ENCODE measurements around the gene CYP8B1. TPM values are rescaled to one million over a fixed set of nuclear protein-coding genes. Genes with fewer than 3 reads are reported as not detected.

The CYP8B1 gene
- total and polyA plus RNA-seq, 9 of the 15 experiments (the other 6 are each of a cell fraction or from before 2014, with no cell fraction given) = 0.04 TPM; not detected in 8

DNA sequence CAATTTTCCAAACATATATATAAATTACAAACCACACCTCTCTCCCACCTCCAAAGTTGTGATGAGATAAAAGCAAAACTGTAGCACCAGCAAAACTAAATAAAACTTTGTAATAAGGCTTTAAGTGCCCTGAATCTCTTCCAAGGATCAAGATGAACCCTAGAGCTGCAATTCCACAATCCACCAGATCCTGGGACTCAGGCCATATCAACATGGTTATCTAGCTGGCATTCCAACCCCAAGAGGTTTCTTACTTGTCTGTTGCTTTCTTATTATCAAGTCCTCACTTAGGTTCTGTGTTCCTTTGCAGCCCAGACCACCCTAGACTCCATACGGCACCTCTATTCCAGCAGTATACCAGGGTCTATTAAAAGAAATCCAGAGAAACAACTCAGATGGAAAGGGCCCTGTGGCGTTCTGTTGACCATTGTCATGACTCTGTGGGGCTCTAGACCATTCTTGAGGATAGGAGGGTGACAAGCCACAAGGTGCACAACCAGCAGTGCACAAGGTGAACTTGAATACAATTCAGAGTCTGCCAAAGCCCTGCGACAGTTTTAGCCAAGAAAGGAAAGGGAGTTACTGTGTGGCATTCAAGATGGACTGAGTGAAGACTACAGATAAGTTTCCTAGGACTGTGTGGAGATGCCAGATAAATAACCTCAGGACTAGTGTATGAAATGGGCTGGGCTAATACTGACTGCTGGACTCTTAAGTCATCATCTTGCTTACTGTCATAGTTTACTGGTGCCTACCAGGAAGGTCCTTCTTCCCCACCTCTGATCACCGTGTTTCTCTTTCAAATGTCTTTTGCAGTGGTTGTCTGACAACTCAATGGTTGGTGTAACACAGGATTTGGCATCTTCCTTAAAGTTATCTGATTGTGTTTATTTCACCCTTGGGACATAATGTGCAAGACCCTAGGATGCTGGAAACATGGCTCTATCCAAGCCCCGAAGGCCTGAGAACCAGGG lies 39.2 kb downstream of the CYP8B1 start (continued):
- 0 out of 2 replicates have a peak, but pooled peaks have one; percentile 54 for TF ChIP-seq OTX1 (CRISPR knock-in tag; IDR thresholded peaks at IDR 0.05)
- TF ChIP-seq, protein P1, sequence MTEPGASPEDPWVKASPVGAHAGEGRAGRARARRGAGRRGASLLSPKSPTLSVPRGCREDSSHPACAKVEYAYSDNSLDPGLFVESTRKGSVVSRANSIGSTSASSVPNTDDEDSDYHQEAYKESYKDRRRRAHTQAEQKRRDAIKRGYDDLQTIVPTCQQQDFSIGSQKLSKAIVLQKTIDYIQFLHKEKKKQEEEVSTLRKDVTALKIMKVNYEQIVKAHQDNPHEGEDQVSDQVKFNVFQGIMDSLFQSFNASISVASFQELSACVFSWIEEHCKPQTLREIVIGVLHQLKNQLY (CRISPR knock-in tag; conservative IDR thresholded peaks at IDR 0.05) = no peak
- TF ChIP-seq ZFP36 (IDR thresholded peaks at IDR 0.05; ENCODE audit: low read depth, low read length, partially characterized antibody) = peak; percentile 26
- no peak for TF ChIP-seq POU5F1 (IDR thresholded peaks at IDR 0.05; ENCODE audit: borderline replicate concordance, low read depth, low read length, partially characterized antibody)
- TF ChIP-seq TBL1XR1 (IDR thresholded peaks at IDR 0.05; ENCODE audit: low read length in 2 of 2) = peak; percentile 71 to 95; a peak in 3 of 4 replicates
- TF ChIP-seq, protein P2, sequence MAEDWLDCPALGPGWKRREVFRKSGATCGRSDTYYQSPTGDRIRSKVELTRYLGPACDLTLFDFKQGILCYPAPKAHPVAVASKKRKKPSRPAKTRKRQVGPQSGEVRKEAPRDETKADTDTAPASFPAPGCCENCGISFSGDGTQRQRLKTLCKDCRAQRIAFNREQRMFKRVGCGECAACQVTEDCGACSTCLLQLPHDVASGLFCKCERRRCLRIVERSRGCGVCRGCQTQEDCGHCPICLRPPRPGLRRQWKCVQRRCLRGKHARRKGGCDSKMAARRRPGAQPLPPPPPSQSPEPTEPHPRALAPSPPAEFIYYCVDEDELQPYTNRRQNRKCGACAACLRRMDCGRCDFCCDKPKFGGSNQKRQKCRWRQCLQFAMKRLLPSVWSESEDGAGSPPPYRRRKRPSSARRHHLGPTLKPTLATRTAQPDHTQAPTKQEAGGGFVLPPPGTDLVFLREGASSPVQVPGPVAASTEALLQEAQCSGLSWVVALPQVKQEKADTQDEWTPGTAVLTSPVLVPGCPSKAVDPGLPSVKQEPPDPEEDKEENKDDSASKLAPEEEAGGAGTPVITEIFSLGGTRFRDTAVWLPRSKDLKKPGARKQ (CRISPR knock-in tag; IDR thresholded peaks at IDR 0.05) = no peak
- no peak for TF ChIP-seq RBM39 (optimal IDR thresholded peaks at IDR 0.05; ENCODE audit: low read depth, low read length)
- TF ChIP-seq CCNT2 (IDR thresholded peaks at IDR 0.05; ENCODE audit: borderline replicate concordance, extremely low read depth, insufficient read length, low read depth, low read length) = peak; percentile 97
- TF ChIP-seq ZNF175 (CRISPR knock-in tag; IDR thresholded peaks at IDR 0.05; ENCODE audit: low read depth) = peak; percentile 64; the same call in 1 of the 2 replicates
- TF ChIP-seq SAFB (IDR thresholded peaks at IDR 0.05; ENCODE audit: borderline replicate concordance, low read depth, low read length) = no peak
- TF ChIP-seq NR2C1 (IDR thresholded peaks at IDR 0.05) = no peak
- 0 out of 2 replicates have a peak, but pooled peaks have one; percentile 37 for TF ChIP-seq NR2C1 (tag; IDR thresholded peaks at IDR 0.05)
- peak; percentile 78; the same call in 1 of the 2 replicates for TF ChIP-seq ZNF197 (CRISPR knock-in tag; IDR thresholded peaks at IDR 0.05; ENCODE audit: low read depth)
- no peak for TF ChIP-seq TGIF2 (CRISPR knock-in tag; IDR thresholded peaks at IDR 0.05)
- TF ChIP-seq NUFIP1 (IDR thresholded peaks at IDR 0.05; ENCODE audit: partially characterized antibody) = no peak
- no peak for TF ChIP-seq ETV6 (IDR thresholded peaks at IDR 0.05; ENCODE audit: borderline replicate concordance in 1 of 2, low read depth in 2 of 2, low read length in 1 of 2)
- TF ChIP-seq ETV6 (CRISPR knock-in tag; IDR thresholded peaks at IDR 0.05; ENCODE audit: borderline replicate concordance) = no peak
- TF ChIP-seq, protein P3, sequence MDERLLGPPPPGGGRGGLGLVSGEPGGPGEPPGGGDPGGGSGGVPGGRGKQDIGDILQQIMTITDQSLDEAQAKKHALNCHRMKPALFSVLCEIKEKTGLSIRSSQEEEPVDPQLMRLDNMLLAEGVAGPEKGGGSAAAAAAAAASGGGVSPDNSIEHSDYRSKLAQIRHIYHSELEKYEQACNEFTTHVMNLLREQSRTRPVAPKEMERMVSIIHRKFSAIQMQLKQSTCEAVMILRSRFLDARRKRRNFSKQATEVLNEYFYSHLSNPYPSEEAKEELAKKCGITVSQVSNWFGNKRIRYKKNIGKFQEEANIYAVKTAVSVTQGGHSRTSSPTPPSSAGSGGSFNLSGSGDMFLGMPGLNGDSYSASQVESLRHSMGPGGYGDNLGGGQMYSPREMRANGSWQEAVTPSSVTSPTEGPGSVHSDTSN (CRISPR knock-in tag; IDR thresholded peaks at IDR 0.05; ENCODE audit: low read depth) = no peak
- TF ChIP-seq, protein P3 (tag; conservative IDR thresholded peaks at IDR 0.05; ENCODE audit: low read depth) = 0 out of 2 replicates have a peak, but pooled peaks have one; percentile 7
- no peak for TF ChIP-seq ETS2 (tag; IDR thresholded peaks at IDR 0.05; ENCODE audit: borderline replicate concordance, poor library complexity, severe bottlenecking)
- TF ChIP-seq LEF1 (IDR thresholded peaks at IDR 0.05) = peak; percentile 79
- TF ChIP-seq HMG20A (CRISPR knock-in tag; conservative IDR thresholded peaks at IDR 0.05) = no peak

Data from K562 (cell line).